ENCODE data around the gene KLHL26. TPM values are rescaled to one million over a fixed set of nuclear protein-coding genes. Genes with fewer than 3 reads are reported as not detected.

Gene KLHL26
- total and polyA plus RNA-seq, 9 donors, result 1.6 to 24.0 (median 10.6) TPM

DNA sequence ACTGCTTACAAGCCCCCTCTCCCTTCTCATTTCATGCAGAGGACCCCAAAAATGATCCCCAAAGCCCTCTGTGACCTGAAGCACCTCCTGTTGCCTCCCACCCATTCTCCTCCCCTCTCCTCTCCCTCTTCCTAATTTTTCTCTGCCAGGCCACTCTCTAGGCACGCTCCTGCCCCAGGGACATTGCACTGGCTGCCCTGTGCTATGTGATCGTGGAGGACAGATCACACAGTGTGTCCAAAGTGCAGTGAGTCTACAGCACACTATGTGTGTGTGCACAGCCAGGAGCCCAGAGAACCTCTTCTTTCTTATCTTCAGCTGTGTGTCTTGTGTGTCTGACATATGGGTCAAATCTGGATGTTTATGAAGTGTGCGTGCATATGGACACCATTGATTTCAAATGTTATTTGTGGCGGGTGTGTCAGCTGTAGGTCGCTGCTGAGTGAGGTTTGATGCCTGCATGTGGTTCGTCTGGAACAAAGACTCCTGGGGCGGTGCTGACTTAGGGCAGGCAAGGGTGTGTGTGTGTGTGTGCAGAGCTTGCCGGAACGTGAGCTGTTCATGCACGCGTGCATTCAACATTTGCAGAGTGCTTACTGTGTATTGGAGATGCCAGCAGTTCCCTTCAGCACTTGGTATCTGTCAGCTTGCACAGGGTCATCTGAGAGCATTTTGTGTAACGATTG is 2.1 kb upstream of the KLHL26 start:
- Histone ChIP-seq H3K9me3 (no peaks in the 10 kb centered on the region), H3K4me1 (ENCODE audit: insufficient read depth) (peaks cover 6% of the 10 kb centered on the region), H3K36me3 (no peaks in the 10 kb centered on the region), H3K27ac (no peak overlapping the region), H3K4me3 (no peak overlapping the region), H3K27me3 (no peaks in the 10 kb centered on the region)
- intact Hi-C loops (cut with DNase I), result no loop called here
- 29 to 46% (median 31%) methylated on average over 12 of the region's 12 CpGs for WGBS, 3 donors
- TF ChIP-seq EP300 (IDR thresholded peaks at IDR 0.05), result no peak
- no peak for TF ChIP-seq POLR2A (IDR thresholded peaks at IDR 0.05)
- TF ChIP-seq, protein P1, sequence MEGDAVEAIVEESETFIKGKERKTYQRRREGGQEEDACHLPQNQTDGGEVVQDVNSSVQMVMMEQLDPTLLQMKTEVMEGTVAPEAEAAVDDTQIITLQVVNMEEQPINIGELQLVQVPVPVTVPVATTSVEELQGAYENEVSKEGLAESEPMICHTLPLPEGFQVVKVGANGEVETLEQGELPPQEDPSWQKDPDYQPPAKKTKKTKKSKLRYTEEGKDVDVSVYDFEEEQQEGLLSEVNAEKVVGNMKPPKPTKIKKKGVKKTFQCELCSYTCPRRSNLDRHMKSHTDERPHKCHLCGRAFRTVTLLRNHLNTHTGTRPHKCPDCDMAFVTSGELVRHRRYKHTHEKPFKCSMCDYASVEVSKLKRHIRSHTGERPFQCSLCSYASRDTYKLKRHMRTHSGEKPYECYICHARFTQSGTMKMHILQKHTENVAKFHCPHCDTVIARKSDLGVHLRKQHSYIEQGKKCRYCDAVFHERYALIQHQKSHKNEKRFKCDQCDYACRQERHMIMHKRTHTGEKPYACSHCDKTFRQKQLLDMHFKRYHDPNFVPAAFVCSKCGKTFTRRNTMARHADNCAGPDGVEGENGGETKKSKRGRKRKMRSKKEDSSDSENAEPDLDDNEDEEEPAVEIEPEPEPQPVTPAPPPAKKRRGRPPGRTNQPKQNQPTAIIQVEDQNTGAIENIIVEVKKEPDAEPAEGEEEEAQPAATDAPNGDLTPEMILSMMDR (IDR thresholded peaks at IDR 0.05), result no peak
- no peak for DNase-seq

- Histone ChIP-seq H3K9me3 (no peaks in the 10 kb centered on the region), H3K36me3 (no peaks in the 10 kb centered on the region), H3K27ac (no peak overlapping the region), H3K4me3 (no peak overlapping the region), H3K27me3 (no peaks in the 10 kb centered on the region), H3K4me1 (ENCODE audit: insufficient read depth) (peaks cover 6% of the 10 kb centered on the region)
- 14% methylated on average over 6 of the region's 6 CpGs for WGBS, 3 donors
- TF ChIP-seq POLR2A (IDR thresholded peaks at IDR 0.05) (no peak), EP300 (IDR thresholded peaks at IDR 0.05) (no peak)
- TF ChIP-seq, protein P1 (IDR thresholded peaks at IDR 0.05), result no peak
- no peak for DNase-seq
- intact Hi-C loops (cut with DNase I), result no loop called here
Measured at GRCh38 chr19:18635831-18636182, 1.0 kb upstream of the KLHL26 start.

GRCh38 chr19:18636183-18636968 is 452 bp upstream of the KLHL26 start:
- intact Hi-C loops (cut with DNase I), result no loop called here
- Histone ChIP-seq H3K36me3 (no peaks in the 10 kb centered on the region), H3K27ac (peak overlapping the region in 1 of 2 donors; percentile 76), H3K4me1 (ENCODE audit: insufficient read depth) (peaks cover 6% of the 10 kb centered on the region), H3K9me3 (no peaks in the 10 kb centered on the region), H3K4me3 (peak overlapping the region; percentile 62), H3K27me3 (no peaks in the 10 kb centered on the region)
- peak; percentile 20 for TF ChIP-seq POLR2A (IDR thresholded peaks at IDR 0.05)
- TF ChIP-seq, protein P1 (IDR thresholded peaks at IDR 0.05), result no peak
- DNase-seq, result peak; percentile 98 to 99 (median 99)
- 1% methylated on average over 38 to 44 of the region's 44 CpGs for WGBS, 3 donors

DNA sequence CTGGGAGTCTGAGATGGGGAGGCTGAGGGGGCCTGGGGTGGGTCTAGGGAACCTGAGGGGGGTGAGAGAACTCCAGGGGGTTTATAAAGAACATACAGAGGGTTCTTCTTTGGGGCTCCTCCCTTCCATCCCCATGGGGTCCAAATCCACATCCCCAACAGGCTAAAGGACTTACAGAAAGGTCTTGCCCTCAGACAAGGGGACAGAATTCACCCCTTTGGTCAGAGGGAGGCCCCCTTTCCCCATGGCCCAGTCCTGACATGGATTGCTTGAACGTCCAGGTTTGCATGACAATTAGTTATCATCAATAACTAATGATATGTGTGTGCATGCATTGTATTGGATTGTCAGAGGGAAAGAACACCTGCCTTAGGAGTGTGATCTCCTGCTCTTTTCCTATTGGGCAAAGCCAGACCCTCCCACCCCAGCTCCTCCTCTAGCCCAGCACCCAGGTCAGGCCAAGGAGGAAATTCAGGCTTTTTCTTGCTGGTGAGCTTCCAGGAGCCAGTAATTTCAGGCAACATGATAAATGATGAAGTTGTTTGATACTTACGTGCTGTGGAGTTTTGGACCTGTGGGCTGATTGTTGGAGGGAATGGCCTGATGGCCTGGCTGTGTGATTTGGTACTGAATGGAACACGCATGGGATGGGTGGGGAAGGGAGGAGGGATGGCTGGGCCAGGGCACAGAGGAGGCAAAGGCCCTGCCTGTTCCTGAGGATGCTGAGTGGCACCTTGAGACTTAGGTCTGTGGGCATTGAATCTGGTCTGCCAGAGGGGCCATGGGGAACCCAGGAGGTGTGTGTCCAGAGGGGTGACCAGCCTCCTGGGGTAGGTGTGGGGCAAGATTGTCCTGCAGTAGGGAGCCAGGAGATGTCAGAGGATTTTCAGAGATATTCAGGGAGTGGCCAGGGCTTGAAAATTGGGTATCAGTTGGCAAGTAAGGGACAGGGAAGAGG is 1.1 kb downstream of the KLHL26 start:
- Histone ChIP-seq H3K27me3 (no peaks in the 10 kb centered on the region), H3K4me1 (ENCODE audit: insufficient read depth) (peaks cover 6% of the 10 kb centered on the region), H3K36me3 (no peaks in the 10 kb centered on the region), H3K4me3 (peak overlapping the region; percentile 62), H3K27ac (peak overlapping the region; percentile 75 to 76), H3K9me3 (no peaks in the 10 kb centered on the region)
- 40 to 41% (median 40%) methylated on average over 3 of the region's 3 CpGs for WGBS, 3 donors
- DNase-seq, result no peak
- intact Hi-C loops (cut with DNase I), result no loop called here
- no peak for TF ChIP-seq EP300 (IDR thresholded peaks at IDR 0.05)
